Muscle of leg (tissue), 11 donors: ENCODE data around the gene FYN. TPM values are rescaled to one million over a fixed set of nuclear protein-coding genes. Genes with fewer than 3 reads are reported as not detected.
A peak's percentile ranks its signal among the peaks of the same experiment; 100 is the strongest.
"Not testable (repeated sequence)": the region's sequence is repeated elsewhere in the genome, so short reads cannot be mapped to it uniquely, and the experiment has no call there.

ENCODE experiments used
- DNase-seq: peaks from one replicate; pipeline ENCODE4 v3.0.0; 2013
- H3K27ac ChIP-seq: one replicate; pipeline ENCODE4 v1.5.1; 2013; ENCODE audit warnings: mild to moderate bottlenecking, low read length, control low read depth
- H3K27me3 ChIP-seq: one replicate; pipeline ENCODE4 v1.6.1; 2013; ENCODE audit warnings: low read length; ENCODE audit not compliant: control insufficient read depth, insufficient read depth
- H3K36me3 ChIP-seq: one replicate; pipeline ENCODE4 v1.6.1; 2013; ENCODE audit warnings: low read length; ENCODE audit not compliant: control insufficient read depth, insufficient read depth
- H3K4me1 ChIP-seq: one replicate; pipeline ENCODE4 v1.6.1; 2013; ENCODE audit warnings: low read length; ENCODE audit not compliant: control insufficient read depth, insufficient read depth
- H3K4me3 ChIP-seq: one replicate; pipeline ENCODE4 v1.5.1; 2013; ENCODE audit warnings: low read length, control low read depth
- H3K9me3 ChIP-seq: replicated peaks from 2 replicates; pipeline ENCODE4 v1.6.1; 2013; ENCODE audit warnings: low read depth, low read length; ENCODE audit not compliant: control insufficient read depth
- WGBS: methylation state at CpG from one replicate; pipeline ENCODE4 v1.1.5; 2013; ENCODE audit warnings: missing lambda C conversion rate; ENCODE audit not compliant: insufficient coverage; 5-methylcytosine and 5-hydroxymethylcytosine counted together
- polyA plus RNA-seq, 8 donors: library from polyadenylated mRNA; unstranded; fragments of 120-200 nt; gene quantifications; one replicate each; pipeline versions ENCODE4 v1.2.1 to v1.2.3, GENCODE V29; 2013; ENCODE audit warnings: inconsistent platforms in 1 of 8, low replicate concordance in 1 of 8; ENCODE audit not compliant: insufficient read length in 8 of 8, insufficient read depth in 1 of 8
- total RNA-seq: library from RNA; stranded (reverse); fragments of 120-200 nt; gene quantifications from one replicate; pipeline ENCODE4 v1.2.4, GENCODE V29; 2013

FYN gene
- total and polyA plus RNA-seq, 9 donors: 97.1 to 181 (median 152) TPM

DNA sequence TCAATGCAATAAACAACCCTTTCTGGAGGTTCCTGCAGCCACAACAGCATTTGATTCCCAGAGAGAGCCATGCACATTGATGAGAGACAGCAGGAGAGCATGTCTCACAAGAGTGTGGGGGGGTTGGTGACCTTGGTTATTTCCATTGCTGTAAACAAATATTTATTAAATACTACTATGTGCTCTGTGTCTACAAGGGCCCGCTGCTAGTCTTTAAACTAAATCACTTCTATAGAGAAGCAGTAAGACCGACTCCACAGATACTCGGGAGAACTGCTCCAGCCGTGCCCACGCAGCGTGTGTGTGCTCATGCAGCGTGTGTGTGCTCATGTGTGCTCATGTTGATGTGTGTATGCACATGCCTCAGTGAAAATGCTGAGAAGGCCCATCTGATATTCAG lies 184.9 kb downstream of the FYN start:
- H3K9me3 ChIP-seq: no peaks in the 10 kb centered on the region
- peaks cover 68% of the 10 kb centered on the region for H3K36me3 ChIP-seq
- peaks cover 39% of the 10 kb centered on the region for H3K4me1 ChIP-seq
- H3K27ac ChIP-seq: no peak overlapping the region
- DNase-seq: no peak
- no peak overlapping the region for H3K4me3 ChIP-seq
- H3K27me3 ChIP-seq: no peaks in the 10 kb centered on the region
- no CpG with 5 or more reads among the region's 7 CpGs for WGBS

DNA sequence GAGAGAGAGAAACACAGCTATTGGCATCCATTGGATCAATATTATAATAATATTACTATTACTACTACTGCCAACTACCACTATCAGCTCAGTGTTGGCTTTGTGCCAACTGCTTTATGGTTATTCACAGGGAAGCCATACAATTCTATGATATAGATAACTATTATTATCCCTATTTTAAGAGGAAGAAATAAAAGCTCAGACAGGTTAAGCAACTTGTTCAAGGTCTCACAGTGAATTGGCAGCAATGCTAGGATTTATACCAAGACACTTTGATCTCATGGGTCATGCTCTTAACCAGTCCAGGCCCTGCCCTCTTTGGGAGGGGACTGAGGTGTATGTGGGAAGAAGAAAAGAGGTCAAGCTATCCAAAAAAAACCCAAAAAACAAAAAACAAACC lies 185.6 kb downstream of the FYN start:
- peaks cover 63% of the 10 kb centered on the region for H3K36me3 ChIP-seq
- no peak overlapping the region for H3K27ac ChIP-seq
- no peaks in the 10 kb centered on the region for H3K27me3 ChIP-seq
- no peak overlapping the region for H3K4me3 ChIP-seq
- H3K4me1 ChIP-seq: peaks cover 35% of the 10 kb centered on the region
- no peak for DNase-seq
- H3K9me3 ChIP-seq: no peaks in the 10 kb centered on the region

DNA sequence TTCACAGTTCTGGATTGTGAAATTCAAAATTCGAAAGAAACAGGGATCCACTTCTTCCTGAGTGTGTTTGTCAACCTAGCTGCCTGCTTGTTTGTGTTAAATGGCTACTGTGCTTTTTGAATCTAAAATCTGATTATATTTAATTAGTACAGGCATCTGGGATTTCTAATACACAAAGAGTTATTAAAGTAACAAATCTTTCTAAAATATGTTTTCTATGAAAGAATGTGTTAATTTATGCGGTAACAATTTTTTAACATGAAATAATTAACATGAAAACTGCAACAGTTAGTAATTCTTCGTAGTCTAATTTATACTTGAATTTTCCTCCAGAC lies 186.4 kb downstream of the FYN start:
- H3K9me3 ChIP-seq: no peaks in the 10 kb centered on the region
- DNase-seq: no peak
- H3K27ac ChIP-seq: no peak overlapping the region
- H3K4me1 ChIP-seq: peaks cover 31% of the 10 kb centered on the region
- no peaks in the 10 kb centered on the region for H3K27me3 ChIP-seq
- no CpG with 5 or more reads among the region's 3 CpGs for WGBS
- H3K4me3 ChIP-seq: no peak overlapping the region
- peaks cover 63% of the 10 kb centered on the region for H3K36me3 ChIP-seq

DNA sequence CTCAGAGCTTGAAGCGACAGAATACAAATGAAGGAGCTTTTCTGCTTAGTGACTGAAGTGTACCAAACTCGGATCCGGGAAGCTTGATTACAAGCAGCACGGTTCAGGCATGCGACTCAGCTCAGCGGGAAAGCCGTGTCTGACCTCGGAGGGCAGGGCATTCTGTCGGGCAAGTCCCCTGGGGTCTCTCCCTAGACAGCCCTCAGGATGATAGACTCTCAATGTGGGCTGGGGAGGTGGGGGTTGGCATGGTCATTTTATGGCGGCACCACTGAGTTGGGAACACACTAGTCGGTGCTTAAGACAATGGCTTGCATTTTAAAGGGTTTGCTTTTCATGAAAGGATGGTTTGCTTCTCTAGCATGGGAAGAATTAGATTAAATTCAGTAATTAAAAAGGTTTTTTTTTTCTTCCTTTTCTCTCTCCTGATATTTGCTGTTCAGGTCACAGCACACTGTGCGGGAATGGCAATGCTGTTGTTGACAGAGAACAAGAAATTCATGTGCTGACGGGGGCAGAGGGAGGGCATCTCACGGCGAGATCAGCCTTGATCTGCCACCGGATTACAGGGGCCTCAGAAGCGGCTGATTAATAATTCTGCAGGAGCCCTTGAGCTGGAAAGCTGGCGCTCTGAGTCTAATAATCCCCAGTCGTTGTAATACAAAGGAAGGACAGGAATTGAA lies 186.9 kb downstream of the FYN start:
- H3K36me3 ChIP-seq: peaks cover 64% of the 10 kb centered on the region

DNA sequence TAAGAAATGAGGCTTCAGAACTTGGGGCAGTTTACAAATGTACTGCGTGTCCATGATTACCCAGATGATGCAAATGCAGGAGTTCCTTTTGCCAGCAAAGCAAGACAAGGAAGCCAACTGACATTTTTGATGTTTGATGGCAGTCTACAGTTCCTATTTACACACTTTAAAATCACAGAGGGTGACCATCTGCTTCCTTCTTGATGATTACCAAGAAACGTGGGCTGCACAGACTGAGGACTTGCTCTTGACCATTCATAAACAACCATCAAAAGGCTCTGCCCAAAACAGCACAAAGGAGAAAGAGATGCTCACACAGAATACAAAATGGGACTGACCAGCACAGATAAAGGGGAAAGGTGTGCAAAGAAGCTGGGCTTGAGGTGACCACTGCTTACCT lies 187.7 kb downstream of the FYN start:
- peaks cover 66% of the 10 kb centered on the region for H3K36me3 ChIP-seq

More for the DNA sequence above, 186.9 kb downstream of the FYN start:
- no peak overlapping the region for H3K4me3 ChIP-seq
- no peak for DNase-seq
- no peaks in the 10 kb centered on the region for H3K27me3 ChIP-seq
- peaks cover 29% of the 10 kb centered on the region for H3K4me1 ChIP-seq
- peak overlapping the region; percentile 50 for H3K27ac ChIP-seq
- 39% methylated on average over 15 of the region's 19 CpGs for WGBS
- no peaks in the 10 kb centered on the region for H3K9me3 ChIP-seq

DNA sequence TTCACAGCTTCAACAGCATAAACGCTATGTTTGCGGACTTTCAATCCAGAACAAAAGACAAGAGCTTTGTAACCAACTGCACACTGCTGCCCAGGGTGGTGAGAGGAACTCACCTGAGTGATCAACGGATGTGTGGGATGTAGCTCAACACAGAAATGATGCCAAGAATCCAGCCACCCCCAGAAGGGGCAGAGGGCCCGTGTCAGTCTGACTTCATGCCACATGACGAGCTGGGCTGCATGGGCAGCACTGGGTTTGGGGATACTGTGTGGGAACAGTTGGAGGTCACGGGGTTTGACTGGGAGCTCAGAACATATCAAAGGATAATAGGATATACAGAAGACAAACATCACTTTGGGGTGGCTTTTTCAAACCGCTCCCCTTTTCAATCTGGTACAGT lies 188.2 kb downstream of the FYN start:
- WGBS: 86% methylated on average over 4 of the region's 7 CpGs
- Histone ChIP-seq H3K4me3 (no peak overlapping the region), H3K27me3 (no peaks in the 10 kb centered on the region), H3K27ac (no peak overlapping the region), H3K36me3 (peaks cover 66% of the 10 kb centered on the region), H3K9me3 (no peaks in the 10 kb centered on the region), H3K4me1 (peaks cover 21% of the 10 kb centered on the region)
- DNase-seq: no peak

More for the DNA sequence above, 187.7 kb downstream of the FYN start:
- Histone ChIP-seq H3K27me3 (no peaks in the 10 kb centered on the region), H3K9me3 (no peaks in the 10 kb centered on the region), H3K4me3 (no peak overlapping the region), H3K4me1 (peaks cover 23% of the 10 kb centered on the region), H3K27ac (peak overlapping the region; percentile 50)
- WGBS: 33% methylated on average over 1 of the region's 2 CpGs
- DNase-seq: no peak

DNA sequence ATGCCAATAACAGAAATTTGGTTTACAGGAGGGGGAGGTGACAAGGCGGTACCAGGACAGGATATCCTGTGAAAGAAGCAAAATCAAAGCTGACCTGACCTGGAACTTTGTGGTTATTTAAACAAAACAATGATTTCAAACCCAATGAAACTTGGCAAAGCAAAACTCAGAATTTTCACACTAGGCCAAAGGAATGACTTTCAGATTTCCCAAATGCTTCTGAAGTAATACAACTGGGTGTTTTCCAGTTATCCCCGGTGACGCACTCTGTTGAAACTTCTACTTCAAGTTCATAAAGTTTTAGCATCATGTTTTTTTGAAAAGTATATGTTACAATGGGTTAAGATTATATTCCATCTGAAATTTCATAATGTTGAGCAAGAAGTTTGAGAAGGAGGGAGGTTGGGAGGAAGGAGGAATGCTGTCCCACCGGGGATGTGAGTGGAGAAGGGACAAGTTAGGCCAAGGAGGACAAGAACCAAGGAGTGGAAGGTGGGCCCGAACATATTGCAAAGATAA lies 189.4 kb downstream of the FYN start:
- H3K27me3 ChIP-seq: no peaks in the 10 kb centered on the region
- H3K36me3 ChIP-seq: peaks cover 67% of the 10 kb centered on the region
- H3K27ac ChIP-seq: peak overlapping the region; percentile 82
- no peak overlapping the region for H3K4me3 ChIP-seq
- peak; percentile 84 for DNase-seq
- 80% methylated on average over 2 of the region's 5 CpGs for WGBS
- H3K4me1 ChIP-seq: peaks cover 20% of the 10 kb centered on the region
- no peaks in the 10 kb centered on the region for H3K9me3 ChIP-seq

DNA sequence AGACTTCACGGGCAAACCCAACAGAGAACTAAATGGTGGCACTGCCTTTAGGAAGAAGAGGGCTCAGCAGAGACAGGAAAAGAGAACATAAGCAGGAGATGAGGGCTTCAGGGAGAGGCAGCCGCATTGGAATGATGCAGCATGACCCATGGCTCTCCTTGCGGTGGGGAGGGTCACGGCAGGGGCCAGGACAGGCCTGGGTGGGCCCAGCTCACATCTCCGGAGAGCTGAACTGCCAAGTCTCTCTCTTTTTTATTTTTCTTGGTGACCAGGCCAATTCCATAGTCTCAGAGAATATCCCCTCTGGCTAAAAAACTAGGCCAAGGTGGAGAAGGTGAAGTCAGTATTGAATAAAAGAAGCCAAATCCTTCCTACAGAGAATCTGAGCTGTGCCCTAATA lies 190.1 kb downstream of the FYN start:
- Histone ChIP-seq H3K4me1 (peaks cover 20% of the 10 kb centered on the region), H3K4me3 (no peak overlapping the region), H3K27me3 (no peaks in the 10 kb centered on the region), H3K27ac (peak overlapping the region; percentile 82), H3K36me3 (peaks cover 65% of the 10 kb centered on the region), H3K9me3 (no peaks in the 10 kb centered on the region)
- DNase-seq: peak; percentile 52
- 82% methylated on average over 4 of the region's 5 CpGs for WGBS

DNA sequence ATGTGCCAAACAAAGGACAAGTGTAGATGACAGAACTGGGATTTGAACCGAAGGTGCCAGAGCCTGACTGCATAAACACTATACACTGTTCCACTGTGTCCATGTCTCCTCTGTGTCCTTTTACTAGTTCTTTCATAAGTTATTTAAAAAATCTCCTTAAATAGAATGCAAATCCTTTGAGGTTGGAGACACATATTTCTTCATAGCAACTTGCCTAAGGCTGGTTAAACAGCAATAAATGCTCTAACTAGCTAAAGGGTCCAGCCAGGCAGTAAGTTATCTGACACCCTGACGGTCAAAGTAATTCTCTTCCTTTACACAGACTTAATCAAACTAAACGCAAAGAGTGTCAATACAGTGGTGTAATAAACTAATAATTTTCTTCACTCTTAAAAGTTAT lies 191.4 kb downstream of the FYN start:
- Histone ChIP-seq H3K27ac (no peak overlapping the region), H3K36me3 (peaks cover 63% of the 10 kb centered on the region), H3K9me3 (no peaks in the 10 kb centered on the region), H3K4me1 (peaks cover 20% of the 10 kb centered on the region), H3K4me3 (no peak overlapping the region), H3K27me3 (no peaks in the 10 kb centered on the region)
- no peak for DNase-seq
- no CpG with 5 or more reads among the region's 3 CpGs for WGBS

DNA sequence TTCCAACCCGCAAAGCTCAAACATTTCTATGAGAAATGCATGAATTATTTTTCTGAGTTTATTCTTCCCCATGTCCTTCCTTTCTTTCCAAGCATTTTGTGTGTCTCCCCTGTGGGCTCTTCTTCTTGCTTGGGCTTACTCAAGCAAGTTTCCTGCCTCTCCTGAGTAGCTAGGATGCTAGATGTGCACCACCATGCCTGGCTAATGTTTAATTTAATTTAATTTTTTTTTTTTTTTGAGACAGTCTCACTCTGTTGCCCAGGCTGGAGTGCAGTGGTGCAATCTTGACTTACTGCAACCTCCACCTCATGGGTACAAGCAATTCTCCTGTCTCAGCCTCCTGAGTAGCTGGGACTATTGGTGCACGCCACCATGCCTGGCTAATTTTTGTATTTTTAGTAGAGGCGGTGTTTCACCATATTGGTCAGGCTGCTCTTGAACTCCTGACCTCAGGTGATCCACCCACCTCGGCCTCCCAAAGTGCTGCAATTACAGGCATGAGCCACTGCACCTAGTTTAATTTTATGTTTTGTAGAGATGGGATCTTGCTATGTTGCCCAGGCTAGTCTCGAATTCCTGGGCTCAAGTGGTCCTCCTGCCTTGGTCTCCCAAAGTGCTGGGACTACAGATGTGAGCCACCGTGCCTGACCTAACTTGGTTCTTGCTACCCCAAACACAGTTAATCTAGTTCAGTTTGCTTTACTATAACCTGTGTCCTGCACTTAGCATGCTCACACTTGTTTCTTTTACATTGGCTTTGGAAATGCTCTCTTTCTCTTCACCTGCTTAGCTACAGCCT lies 192.2 kb downstream of the FYN start:
- H3K4me3 ChIP-seq, DNase-seq, H3K27me3 ChIP-seq, H3K9me3 ChIP-seq, H3K27ac ChIP-seq: not testable (repeated sequence)
- 93% methylated on average over 3 of the region's 6 CpGs for WGBS
- Histone ChIP-seq H3K4me1 (peaks cover 16% of the 10 kb centered on the region), H3K36me3 (peaks cover 59% of the 10 kb centered on the region)
